ENCODE measurements around the gene MYL2.

Gene MYL2

GRCh38 chr12:110930348-110931314, 10.3 kb upstream of the MYL2 start:
- POLR2A ChIA-PET, result no interaction called here
- CTCF ChIA-PET, result interaction anchor here (1.4 kb wide), 1 partner anchor 15 kb away, joined by 3 read pairs; no protein-coding TSS in a partner anchor
- no peak for DNase-seq
- Histone ChIP-seq H3K27me3 (replicated peaks in 2 of 5; ENCODE audit: control insufficient read depth in 4 of 5, insufficient read depth in 5 of 5, low read length in 4 of 5) (peaks cover 0 to 10% (median 0%) of the 10 kb centered on the region in 5 experiments), H3K9me3 (ENCODE audit: control extremely low read depth in 1 of 5, control insufficient read depth in 4 of 5, insufficient read depth in 2 of 5, low read depth in 1 of 5, low read length in 4 of 5) (no peaks in the 10 kb centered on the region), H3K4me1 (ENCODE audit: control extremely low read depth in 1 of 4, control insufficient read depth in 4 of 4, insufficient read depth in 4 of 4, low read length in 3 of 4) (no peaks in the 10 kb centered on the region), H3K36me3 (ENCODE audit: control insufficient read depth in 4 of 4, insufficient read depth in 4 of 4, low read length in 3 of 4) (no peaks in the 10 kb centered on the region), H3K4me3 (ENCODE audit: control insufficient read depth in 1 of 7, extremely low read depth in 1 of 7, insufficient read depth in 4 of 7, low read depth in 2 of 7, low read length in 6 of 7) (no peak overlapping the region), H3K27ac (ENCODE audit: insufficient read depth in 1 of 2, low read depth in 1 of 2, low read length in 2 of 2, poor library complexity in 1 of 2, severe bottlenecking in 2 of 2) (no peak overlapping the region)
- WGBS (ENCODE audit: insufficient coverage), result 96% methylated on average over 19 of the region's 21 CpGs

DNA sequence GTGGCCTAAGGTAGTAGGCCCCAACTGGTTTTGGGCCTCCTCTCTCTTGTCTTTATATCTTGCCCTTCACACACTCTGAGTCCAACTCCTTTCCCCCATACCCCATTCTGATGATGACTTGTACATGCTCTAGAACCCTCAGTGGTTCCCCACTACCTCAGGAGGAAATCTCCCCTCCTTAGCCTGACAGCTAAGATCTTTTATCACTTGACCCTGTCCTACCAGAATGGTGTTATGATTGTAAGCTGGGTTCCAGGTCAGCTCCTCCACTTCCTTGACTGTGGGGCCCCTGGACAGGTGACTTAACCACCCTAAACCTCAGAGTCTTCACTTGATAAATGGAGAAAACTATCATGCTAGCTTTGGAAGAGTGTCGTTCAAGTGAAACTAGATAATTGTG, 9.4 kb upstream of the MYL2 start:
- DNase-seq, result no peak
- Histone ChIP-seq H3K27me3 (replicated peaks in 2 of 5; ENCODE audit: control insufficient read depth in 4 of 5, insufficient read depth in 5 of 5, low read length in 4 of 5) (peaks cover 0 to 8% (median 0%) of the 10 kb centered on the region in 5 experiments), H3K4me3 (ENCODE audit: control insufficient read depth in 1 of 7, extremely low read depth in 1 of 7, insufficient read depth in 4 of 7, low read depth in 2 of 7, low read length in 6 of 7) (no peak overlapping the region), H3K4me1 (ENCODE audit: control extremely low read depth in 1 of 4, control insufficient read depth in 4 of 4, insufficient read depth in 4 of 4, low read length in 3 of 4) (no peaks in the 10 kb centered on the region), H3K36me3 (ENCODE audit: control insufficient read depth in 4 of 4, insufficient read depth in 4 of 4, low read length in 3 of 4) (no peaks in the 10 kb centered on the region), H3K9me3 (ENCODE audit: control extremely low read depth in 1 of 5, control insufficient read depth in 4 of 5, insufficient read depth in 2 of 5, low read depth in 1 of 5, low read length in 4 of 5) (no peaks in the 10 kb centered on the region), H3K27ac (ENCODE audit: insufficient read depth in 1 of 2, low read depth in 1 of 2, low read length in 2 of 2, poor library complexity in 1 of 2, severe bottlenecking in 2 of 2) (no peak overlapping the region)
- ChIA-PET POLR2A (no interaction called here), CTCF (interaction anchor here (1.4 kb wide), 1 partner anchor 16 kb away, joined by 3 read pairs; no protein-coding TSS in a partner anchor)
- WGBS (ENCODE audit: insufficient coverage), result no CpG with 5 or more reads among the region's 1 CpG

DNA sequence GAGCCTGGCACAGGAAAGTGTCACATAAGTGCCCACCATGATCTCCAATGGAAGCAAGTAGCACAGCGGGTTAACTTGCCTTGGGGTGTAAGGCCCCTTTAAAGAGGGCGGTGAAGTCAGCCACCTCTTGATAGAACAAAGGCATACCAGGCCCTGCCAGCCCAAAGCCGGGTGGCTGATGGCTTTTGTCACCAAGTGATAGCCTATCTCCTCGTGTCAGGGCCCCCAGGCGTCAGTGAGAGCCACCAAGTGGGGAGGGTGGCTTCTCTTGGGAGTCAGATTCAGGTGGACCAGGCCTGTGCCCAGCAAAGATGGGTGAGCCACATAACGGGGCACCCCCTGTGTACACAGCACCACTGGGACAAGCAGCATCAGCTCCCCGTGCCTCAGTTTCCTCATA, 8.3 kb upstream of the MYL2 start:
- H3K4me1 ChIP-seq (ENCODE audit: control extremely low read depth in 1 of 4, control insufficient read depth in 4 of 4, insufficient read depth in 4 of 4, low read length in 3 of 4), result no peaks in the 10 kb centered on the region
- H3K27ac ChIP-seq (ENCODE audit: insufficient read depth in 1 of 2, low read depth in 1 of 2, low read length in 2 of 2, poor library complexity in 1 of 2, severe bottlenecking in 2 of 2), result no peak overlapping the region
- peaks cover 0 to 6% (median 0%) of the 10 kb centered on the region in 5 experiments for H3K27me3 ChIP-seq (replicated peaks in 2 of 5; ENCODE audit: control insufficient read depth in 4 of 5, insufficient read depth in 5 of 5, low read length in 4 of 5)
- DNase-seq, result no peak
- CTCF ChIA-PET, result no interaction called here
- H3K4me3 ChIP-seq (ENCODE audit: control insufficient read depth in 1 of 7, extremely low read depth in 1 of 7, insufficient read depth in 4 of 7, low read depth in 2 of 7, low read length in 6 of 7), result no peak overlapping the region
- no peaks in the 10 kb centered on the region for H3K9me3 ChIP-seq (ENCODE audit: control extremely low read depth in 1 of 5, control insufficient read depth in 4 of 5, insufficient read depth in 2 of 5, low read depth in 1 of 5, low read length in 4 of 5)
- WGBS (ENCODE audit: insufficient coverage), result 91% methylated on average over 6 of the region's 7 CpGs
- POLR2A ChIA-PET, result interaction anchor here (0.7 kb wide), 1 partner anchor 93 kb away, joined by 5 read pairs; no protein-coding TSS in a partner anchor
- no peaks in the 10 kb centered on the region for H3K36me3 ChIP-seq (ENCODE audit: control insufficient read depth in 4 of 4, insufficient read depth in 4 of 4, low read length in 3 of 4)

DNA sequence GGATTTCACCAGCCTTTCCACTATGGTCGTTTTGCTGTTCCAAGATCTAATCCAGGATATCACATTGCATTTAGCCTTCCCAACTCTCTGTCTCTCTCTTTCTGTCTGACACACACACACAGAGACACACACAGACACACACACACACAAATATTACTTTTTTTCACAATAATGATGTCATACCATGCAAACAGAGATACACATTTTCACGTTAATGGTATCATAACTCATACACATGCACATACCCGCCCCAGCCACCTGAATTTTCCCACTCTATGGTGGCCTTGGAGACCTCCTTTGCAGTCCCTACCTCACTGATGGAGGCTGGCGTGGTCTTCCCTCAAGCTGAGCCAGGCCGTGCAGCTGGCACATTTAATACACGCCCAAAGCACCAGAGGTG, 7.2 kb upstream of the MYL2 start:
- no peaks in the 10 kb centered on the region for H3K36me3 ChIP-seq (ENCODE audit: control insufficient read depth in 4 of 4, insufficient read depth in 4 of 4, low read length in 3 of 4)
- no peak overlapping the region for H3K4me3 ChIP-seq (ENCODE audit: control insufficient read depth in 1 of 7, extremely low read depth in 1 of 7, insufficient read depth in 4 of 7, low read depth in 2 of 7, low read length in 6 of 7)
- WGBS (ENCODE audit: insufficient coverage), result 75% methylated on average over 3 of the region's 6 CpGs
- ChIA-PET POLR2A (no interaction called here), CTCF (no interaction called here)
- H3K27ac ChIP-seq (ENCODE audit: insufficient read depth in 1 of 2, low read depth in 1 of 2, low read length in 2 of 2, poor library complexity in 1 of 2, severe bottlenecking in 2 of 2), result no peak overlapping the region
- peaks cover 0 to 6% (median 0%) of the 10 kb centered on the region in 5 experiments for H3K27me3 ChIP-seq (replicated peaks in 2 of 5; ENCODE audit: control insufficient read depth in 4 of 5, insufficient read depth in 5 of 5, low read length in 4 of 5)
- no peaks in the 10 kb centered on the region for H3K9me3 ChIP-seq (ENCODE audit: control extremely low read depth in 1 of 5, control insufficient read depth in 4 of 5, insufficient read depth in 2 of 5, low read depth in 1 of 5, low read length in 4 of 5)
- H3K4me1 ChIP-seq (ENCODE audit: control extremely low read depth in 1 of 4, control insufficient read depth in 4 of 4, insufficient read depth in 4 of 4, low read length in 3 of 4), result no peaks in the 10 kb centered on the region
- no peak for DNase-seq

DNA sequence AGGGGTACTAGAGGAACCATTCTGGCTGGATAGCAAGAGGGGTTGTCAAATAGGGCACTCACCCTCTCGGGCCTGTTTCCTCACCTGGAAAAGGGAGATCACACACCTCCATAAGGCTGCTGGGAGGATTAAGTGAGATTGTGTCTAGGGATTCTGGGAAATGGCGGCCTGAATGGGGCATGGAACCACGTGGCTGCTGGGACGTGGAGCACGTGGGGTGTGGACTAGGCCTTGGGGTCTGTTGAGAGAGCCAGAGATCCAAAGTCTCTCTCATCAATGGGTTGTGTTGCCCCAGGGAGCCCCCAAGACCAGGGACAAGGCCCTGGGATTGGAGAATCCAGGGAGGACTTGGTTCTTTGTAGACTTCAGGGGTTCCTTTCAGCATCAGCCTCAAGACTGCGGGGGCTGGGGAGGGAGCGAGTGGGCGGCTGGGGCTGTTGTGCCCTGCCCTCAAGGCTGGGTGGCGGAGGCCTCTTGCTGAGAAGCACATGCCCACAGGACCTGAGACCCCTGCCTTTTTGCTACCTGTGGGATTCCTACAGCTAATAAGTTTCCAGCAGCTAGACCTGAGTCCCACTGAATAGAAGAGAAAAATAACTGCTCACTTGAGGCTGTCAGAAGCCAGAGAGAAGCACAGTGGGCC, 3.4 kb upstream of the MYL2 start:
- H3K36me3 ChIP-seq (ENCODE audit: control insufficient read depth in 4 of 4, insufficient read depth in 4 of 4, low read length in 3 of 4), result no peaks in the 10 kb centered on the region
- H3K27me3 ChIP-seq (replicated peaks in 2 of 5; ENCODE audit: control insufficient read depth in 4 of 5, insufficient read depth in 5 of 5, low read length in 4 of 5), result peaks cover 0 to 10% (median 0%) of the 10 kb centered on the region in 5 experiments
- no peaks in the 10 kb centered on the region for H3K4me1 ChIP-seq (ENCODE audit: control extremely low read depth in 1 of 4, control insufficient read depth in 4 of 4, insufficient read depth in 4 of 4, low read length in 3 of 4)
- ChIA-PET CTCF (interaction anchor here (0.8 kb wide), 1 partner anchor 14 kb away, joined by 3 read pairs; no protein-coding TSS in a partner anchor), POLR2A (no interaction called here)
- no peak overlapping the region for H3K27ac ChIP-seq (ENCODE audit: insufficient read depth in 1 of 2, low read depth in 1 of 2, low read length in 2 of 2, poor library complexity in 1 of 2, severe bottlenecking in 2 of 2)
- 98% methylated on average over 8 of the region's 9 CpGs for WGBS (ENCODE audit: insufficient coverage)
- no peak overlapping the region for H3K4me3 ChIP-seq (ENCODE audit: control insufficient read depth in 1 of 7, extremely low read depth in 1 of 7, insufficient read depth in 4 of 7, low read depth in 2 of 7, low read length in 6 of 7)
- no peaks in the 10 kb centered on the region for H3K9me3 ChIP-seq (ENCODE audit: control extremely low read depth in 1 of 5, control insufficient read depth in 4 of 5, insufficient read depth in 2 of 5, low read depth in 1 of 5, low read length in 4 of 5)
- no peak for DNase-seq

DNA sequence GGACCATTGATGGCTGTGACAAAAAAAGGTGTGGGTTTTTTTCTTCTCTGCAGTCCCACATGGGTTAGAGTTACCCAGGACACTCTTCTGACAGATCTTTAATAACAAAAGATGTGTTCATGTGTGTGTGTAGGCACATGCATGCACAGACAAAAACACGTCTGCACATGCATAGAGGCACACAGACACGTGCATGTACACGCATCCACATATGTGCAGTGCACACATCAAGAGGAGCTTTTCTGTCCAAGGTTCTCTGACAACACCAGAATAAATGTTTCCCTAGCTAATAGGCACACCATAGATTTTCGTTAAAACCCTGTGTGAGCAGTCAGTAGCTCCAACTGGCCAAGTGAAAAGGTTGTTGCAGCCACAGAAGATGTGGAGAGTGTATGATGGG, 2.8 kb upstream of the MYL2 start:
- POLR2A ChIA-PET, result no interaction called here
- Histone ChIP-seq H3K36me3 (ENCODE audit: control insufficient read depth in 4 of 4, insufficient read depth in 4 of 4, low read length in 3 of 4) (no peaks in the 10 kb centered on the region), H3K4me1 (ENCODE audit: control extremely low read depth in 1 of 4, control insufficient read depth in 4 of 4, insufficient read depth in 4 of 4, low read length in 3 of 4) (no peaks in the 10 kb centered on the region), H3K27ac (ENCODE audit: insufficient read depth in 1 of 2, low read depth in 1 of 2, low read length in 2 of 2, poor library complexity in 1 of 2, severe bottlenecking in 2 of 2) (no peak overlapping the region), H3K27me3 (replicated peaks in 2 of 5; ENCODE audit: control insufficient read depth in 4 of 5, insufficient read depth in 5 of 5, low read length in 4 of 5) (peaks cover 0 to 10% (median 0%) of the 10 kb centered on the region in 5 experiments), H3K9me3 (ENCODE audit: control extremely low read depth in 1 of 5, control insufficient read depth in 4 of 5, insufficient read depth in 2 of 5, low read depth in 1 of 5, low read length in 4 of 5) (no peaks in the 10 kb centered on the region), H3K4me3 (ENCODE audit: control insufficient read depth in 1 of 7, extremely low read depth in 1 of 7, insufficient read depth in 4 of 7, low read depth in 2 of 7, low read length in 6 of 7) (no peak overlapping the region)
- no peak for DNase-seq
- CTCF ChIA-PET, result interaction anchor here (0.8 kb wide), 1 partner anchor 14 kb away, joined by 3 read pairs; no protein-coding TSS in a partner anchor
- 96% methylated on average over 4 of the region's 4 CpGs for WGBS (ENCODE audit: insufficient coverage)

DNA sequence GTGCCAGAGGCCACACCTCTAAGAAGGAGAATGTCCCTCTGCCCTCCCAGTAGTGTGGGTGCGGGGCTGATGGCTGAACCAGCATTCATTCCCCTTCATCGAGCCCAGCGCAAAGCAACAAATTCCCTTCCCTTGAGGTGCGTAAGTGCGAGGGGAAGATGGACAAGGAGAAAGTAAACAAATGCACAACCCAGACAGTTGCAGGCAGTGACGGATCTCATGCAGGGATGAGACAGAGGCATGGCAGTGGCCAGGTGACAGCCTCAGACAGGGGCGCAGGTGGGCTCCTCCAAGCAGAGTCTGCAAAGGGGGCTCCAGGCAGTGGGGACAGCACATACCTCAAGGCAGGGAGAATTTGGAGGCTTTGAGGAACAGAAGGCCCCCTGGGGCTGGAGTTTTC, 2.3 kb upstream of the MYL2 start:
- Histone ChIP-seq H3K9me3 (ENCODE audit: control extremely low read depth in 1 of 5, control insufficient read depth in 4 of 5, insufficient read depth in 2 of 5, low read depth in 1 of 5, low read length in 4 of 5) (no peaks in the 10 kb centered on the region), H3K27ac (ENCODE audit: insufficient read depth in 1 of 2, low read depth in 1 of 2, low read length in 2 of 2, poor library complexity in 1 of 2, severe bottlenecking in 2 of 2) (no peak overlapping the region), H3K27me3 (replicated peaks in 2 of 5; ENCODE audit: control insufficient read depth in 4 of 5, insufficient read depth in 5 of 5, low read length in 4 of 5) (peaks cover 0 to 12% (median 0%) of the 10 kb centered on the region in 5 experiments), H3K4me3 (ENCODE audit: control insufficient read depth in 1 of 7, extremely low read depth in 1 of 7, insufficient read depth in 4 of 7, low read depth in 2 of 7, low read length in 6 of 7) (no peak overlapping the region), H3K36me3 (ENCODE audit: control insufficient read depth in 4 of 4, insufficient read depth in 4 of 4, low read length in 3 of 4) (no peaks in the 10 kb centered on the region), H3K4me1 (ENCODE audit: control extremely low read depth in 1 of 4, control insufficient read depth in 4 of 4, insufficient read depth in 4 of 4, low read length in 3 of 4) (no peaks in the 10 kb centered on the region)
- no peak for DNase-seq
- WGBS (ENCODE audit: insufficient coverage), result 92% methylated on average over 7 of the region's 7 CpGs
- POLR2A ChIA-PET, result no interaction called here
- CTCF ChIA-PET, result no interaction called here

Measured in common myeloid progenitor, CD34-positive (primary cell).